Panc1 (cell line): ENCODE data around the gene PSME3IP1.

Experiments used
- CTCF ChIP-seq: fragments of 450-650 bp; IDR thresholded peaks from 2 replicates; pipeline ENCODE4 v1.5.1; 2017; ENCODE audit warnings: mild to moderate bottlenecking
- POLR2AphosphoS5 ChIP-seq: IDR thresholded peaks from 2 replicates; pipeline ENCODE4 v1.6.1; 2012; ENCODE audit warnings: mild to moderate bottlenecking, low read depth, low read length, moderate library complexity

DNA sequence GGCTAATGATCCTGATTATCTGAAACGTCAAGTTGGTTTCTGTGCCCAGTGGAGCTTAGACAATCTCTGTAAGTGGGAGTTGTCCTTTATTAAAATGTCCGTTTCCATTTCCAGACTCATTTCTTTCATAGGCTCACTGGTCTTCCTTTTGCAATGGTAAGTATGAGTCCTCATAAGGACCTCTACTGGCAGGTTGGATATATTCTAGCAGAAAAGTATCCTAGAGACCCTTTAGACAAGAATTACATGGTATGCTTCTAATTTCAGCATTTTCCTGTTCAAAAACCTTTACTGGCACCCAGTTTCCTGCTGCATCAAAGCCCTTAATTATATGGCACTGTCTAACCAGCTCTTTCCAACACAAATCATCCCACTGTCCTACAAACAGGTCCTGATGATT lies 31.1 kb upstream of the PSME3IP1 start:
- TF ChIP-seq CTCF (no peak), POLR2AphosphoS5 (no peak)
